Mesodermal cell (in vitro differentiated cells): ENCODE data around the gene SH3BP5. TPM values are rescaled to one million over a fixed set of nuclear protein-coding genes. Genes with fewer than 3 reads are reported as not detected.
"Not testable (repeated sequence)": the region's sequence is repeated elsewhere in the genome, so short reads cannot be mapped to it uniquely, and the experiment has no call there.

Experiments
- H3K27ac ChIP-seq: 2 replicates; pipeline ENCODE4 v1.7.0; 2013; ENCODE audit warnings: mild to moderate bottlenecking, low read depth, low read length, moderate library complexity; ENCODE audit not compliant: severe bottlenecking
- H3K36me3 ChIP-seq: 2 replicates; pipeline ENCODE4 v1.7.1; 2013; ENCODE audit warnings: mild to moderate bottlenecking, low read length, moderate library complexity; ENCODE audit not compliant: control insufficient read depth, insufficient read depth
- H3K4me1 ChIP-seq: one replicate; pipeline ENCODE4 v1.7.1; 2013; ENCODE audit warnings: mild to moderate bottlenecking, low read length; ENCODE audit not compliant: insufficient read depth, control insufficient read depth, poor library complexity, severe bottlenecking
- H3K4me3 ChIP-seq: 2 replicates; pipeline ENCODE4 v1.7.0; 2013; ENCODE audit warnings: low read length, control low read depth, mild to moderate bottlenecking; ENCODE audit not compliant: insufficient read depth, poor library complexity, severe bottlenecking; ENCODE audit errors: extremely low read depth
- H3K9me3 ChIP-seq: 2 replicates; pipeline ENCODE4 v1.7.1; 2013; ENCODE audit warnings: mild to moderate bottlenecking, low read length, moderate library complexity; ENCODE audit not compliant: control insufficient read depth
- WGBS, 2 experiments: methylation state at CpG; one replicate each; pipeline ENCODE4 v1.1.5; 2013; ENCODE audit warnings: missing lambda C conversion rate in 2 of 2; ENCODE audit not compliant: insufficient coverage in 2 of 2; 5-methylcytosine and 5-hydroxymethylcytosine counted together
- polyA plus RNA-seq, 2 experiments: library from polyadenylated mRNA; stranded (reverse); fragments of 50-300 nt; gene quantifications; one replicate each; pipeline ENCODE4 v1.2.3, GENCODE V29; 2013

Gene SH3BP5
- polyA plus RNA-seq (2013, experiment 1 of 2), result 41.1 TPM
- polyA plus RNA-seq (2013, experiment 2 of 2), result 40.9 TPM

GRCh38 chr3:15332405-15333098, at the start of gene SH3BP5:
SH3BP5 (minus strand) TSS chr3:15332586; CDS start chr3:15332408, 178 bp downstream.
- peak within 1 kb of the TSS; percentile 30 for H3K27ac ChIP-seq
- H3K4me3 ChIP-seq, result peak within 1 kb of the TSS; percentile 86
- peaks cover 28% of the 10 kb centered on the region for H3K36me3 ChIP-seq
- H3K9me3 ChIP-seq, result no peaks in the 10 kb centered on the region
- 8 to 11% methylated on average over 42 to 53 of the region's 66 CpGs for whole genome bisulfite sequencing, 2 experiments
- peaks cover 8% of the 10 kb centered on the region for H3K4me1 ChIP-seq

GRCh38 chr3:15380980-15381890, 48.8 kb upstream of the SH3BP5 start:
- Histone ChIP-seq H3K36me3 (no peaks in the 10 kb centered on the region), H3K27ac (no peak overlapping the region), H3K4me3 (no peak overlapping the region), H3K9me3 (peaks cover 6% of the 10 kb centered on the region), H3K4me1 (no peaks in the 10 kb centered on the region)
- 92 to 100% methylated on average over 2 of the region's 6 CpGs for WGBS, 2 experiments

GRCh38 chr3:15377961-15378791, 45.8 kb upstream of the SH3BP5 start:
- Histone ChIP-seq H3K36me3 (no peaks in the 10 kb centered on the region), H3K27ac (peak overlapping the region; percentile 80), H3K4me3 (no peak overlapping the region), H3K9me3 (no peaks in the 10 kb centered on the region), H3K4me1 (no peaks in the 10 kb centered on the region)
- WGBS, 2 experiments, result 25 to 29% methylated on average over 11 to 13 of the region's 16 CpGs

GRCh38 chr3:15375461-15376000, 43.1 kb upstream of the SH3BP5 start:
- Histone ChIP-seq H3K27ac (no peak overlapping the region), H3K36me3 (no peaks in the 10 kb centered on the region), H3K9me3 (no peaks in the 10 kb centered on the region), H3K4me3 (no peak overlapping the region), H3K4me1 (no peaks in the 10 kb centered on the region)
- 94 to 96% methylated on average over 22 of the region's 22 CpGs for WGBS, 2 experiments

- Histone ChIP-seq H3K9me3 (no peaks in the 10 kb centered on the region), H3K27ac (no peak overlapping the region), H3K36me3 (no peaks in the 10 kb centered on the region), H3K4me1 (no peaks in the 10 kb centered on the region), H3K4me3 (no peak overlapping the region)
- WGBS, 2 experiments, result 83 to 93% methylated on average over 2 to 3 of the region's 4 CpGs
These were observed 40.5 kb upstream of the SH3BP5 start for GRCh38 chr3:15372918-15373317.

- H3K36me3 ChIP-seq, result no peaks in the 10 kb centered on the region
- H3K4me3 ChIP-seq, result no peak overlapping the region
- WGBS, 2 experiments, result 85 to 91% methylated on average over 4 of the region's 6 CpGs
- H3K27ac ChIP-seq, result no peak overlapping the region
- H3K9me3 ChIP-seq, result peaks cover 8% of the 10 kb centered on the region
- H3K4me1 ChIP-seq, result peaks cover 2% of the 10 kb centered on the region
These were observed 36.3 kb upstream of the SH3BP5 start for GRCh38 chr3:15368561-15369135.

GRCh38 chr3:15367059-15367458, 34.7 kb upstream of the SH3BP5 start:
- H3K27ac ChIP-seq, result no peak overlapping the region
- no peak overlapping the region for H3K4me3 ChIP-seq
- H3K9me3 ChIP-seq, result peaks cover 8% of the 10 kb centered on the region
- H3K4me1 ChIP-seq, result peaks cover 4% of the 10 kb centered on the region
- no peaks in the 10 kb centered on the region for H3K36me3 ChIP-seq
- 80% methylated on average over 1 of the region's 1 CpG; no CpG with 5 or more reads in 1 of the 2 experiments for WGBS, 2 experiments

GRCh38 chr3:15364078-15364477, 31.7 kb upstream of the SH3BP5 start:
- H3K4me1 ChIP-seq, result peaks cover 11% of the 10 kb centered on the region
- H3K36me3 ChIP-seq, H3K9me3 ChIP-seq, H3K4me3 ChIP-seq, H3K27ac ChIP-seq: not testable (repeated sequence)
- 78 to 80% methylated on average over 3 to 4 of the region's 6 CpGs for WGBS, 2 experiments

GRCh38 chr3:15361494-15362214, 29.3 kb upstream of the SH3BP5 start:
- Histone ChIP-seq H3K36me3 (no peaks in the 10 kb centered on the region), H3K4me1 (peaks cover 8% of the 10 kb centered on the region), H3K4me3 (no peak overlapping the region), H3K9me3 (peaks cover 8% of the 10 kb centered on the region), H3K27ac (no peak overlapping the region)
- 58 to 66% methylated on average over 9 of the region's 11 CpGs for WGBS, 2 experiments
